Smooth muscle cell of the coronary artery (primary cell): ENCODE measurements around the gene PPTC7. TPM values are rescaled to one million over a fixed set of nuclear protein-coding genes. Genes with fewer than 3 reads are reported as not detected.

ENCODE experiments used
- total RNA-seq: library from RNA; depleted of rRNA; stranded (reverse); fragments of >200 nt; gene quantifications from 2 replicates; pipeline ENCODE4 v1.2.3, GENCODE V29; 2014; ENCODE audit warnings: low replicate concordance

PPTC7 gene
- total RNA-seq = 4.4 TPM in 2 replicates

GRCh38 chr12:110583137-110584059 is at the start of gene PPTC7:
Gene PPTC7, minus strand, starts transcription at chr12:110583318. Its CDS starts 287 bp downstream, at chr12:110583031.

GRCh38 chr12:110613771-110614684 is 30.9 kb upstream of the PPTC7 start, which contains the start of gene TCTN1:
Gene TCTN1, plus strand, starts transcription at chr12:110614129. Its CDS starts 54 bp downstream, at chr12:110614183.

GRCh38 chr12:110501752-110502738 is 81.1 kb downstream of the PPTC7 start, which contains the start of the genes RAD9B and VPS29:
Gene RAD9B, plus strand, starts transcription at chr12:110502331. Its CDS starts 7 bp downstream, at chr12:110502338.
Gene VPS29, minus strand, starts transcription at chr12:110502111. Its CDS starts 60 bp downstream, at chr12:110502051.

Other genes starting within 250 kb of the PPTC7 start
- 37.0 and 45.0 TPM in 2 replicates for gene ANAPC7, start 179.6 kb downstream of the PPTC7 start, total RNA-seq
- gene ARPC3, start 133.0 kb downstream of the PPTC7 start, total RNA-seq = 79.9 and 229 TPM in 2 replicates
- 7.7 and 14.7 TPM in 2 replicates for gene GPN3, start 115.1 kb downstream of the PPTC7 start, total RNA-seq
- 11.7 and 14.0 TPM in 2 replicates for gene FAM216A, start 114.5 kb downstream of the PPTC7 start, total RNA-seq
- gene VPS29, start 81.2 kb downstream of the PPTC7 start, total RNA-seq = 17.8 and 52.0 TPM in 2 replicates
- 0.30 TPM in 1 of 2 replicates, not detected in the other for gene RAD9B, start 81.0 kb downstream of the PPTC7 start, total RNA-seq
- 17.7 and 45.2 TPM in 2 replicates for gene TCTN1, start 30.8 kb upstream of the PPTC7 start, total RNA-seq
- gene HVCN1, start 105.8 kb upstream of the PPTC7 start, total RNA-seq = 1.8 and 2.0 TPM in 2 replicates
- gene PPP1CC, start 159.6 kb upstream of the PPTC7 start, total RNA-seq = 45.6 and 71.3 TPM in 2 replicates